A673 (cell line): ENCODE measurements around the gene TMA7B.

ENCODE experiments used
- EZH2 ChIP-seq: fragments of 200-600 bp; sonication (generic); IDR thresholded peaks from 2 replicates; pipeline ENCODE4 v1.6.1; 2017; ENCODE audit warnings: borderline replicate concordance, low read depth, mild to moderate bottlenecking, mixed read lengths, antibody characterized with exemption, low read length; ENCODE audit not compliant: poor library complexity, severe bottlenecking
- TF ChIP-seq, protein P1 (sequence below): fragments of 300-800, 200-600 bp; sonication (generic); conservative IDR thresholded peaks from 2 replicates; pipeline ENCODE4 v1.5.1; 2017; ENCODE audit warnings: low read depth, mild to moderate bottlenecking, antibody characterized with exemption, low read length, moderate library complexity, mixed read lengths

DNA sequence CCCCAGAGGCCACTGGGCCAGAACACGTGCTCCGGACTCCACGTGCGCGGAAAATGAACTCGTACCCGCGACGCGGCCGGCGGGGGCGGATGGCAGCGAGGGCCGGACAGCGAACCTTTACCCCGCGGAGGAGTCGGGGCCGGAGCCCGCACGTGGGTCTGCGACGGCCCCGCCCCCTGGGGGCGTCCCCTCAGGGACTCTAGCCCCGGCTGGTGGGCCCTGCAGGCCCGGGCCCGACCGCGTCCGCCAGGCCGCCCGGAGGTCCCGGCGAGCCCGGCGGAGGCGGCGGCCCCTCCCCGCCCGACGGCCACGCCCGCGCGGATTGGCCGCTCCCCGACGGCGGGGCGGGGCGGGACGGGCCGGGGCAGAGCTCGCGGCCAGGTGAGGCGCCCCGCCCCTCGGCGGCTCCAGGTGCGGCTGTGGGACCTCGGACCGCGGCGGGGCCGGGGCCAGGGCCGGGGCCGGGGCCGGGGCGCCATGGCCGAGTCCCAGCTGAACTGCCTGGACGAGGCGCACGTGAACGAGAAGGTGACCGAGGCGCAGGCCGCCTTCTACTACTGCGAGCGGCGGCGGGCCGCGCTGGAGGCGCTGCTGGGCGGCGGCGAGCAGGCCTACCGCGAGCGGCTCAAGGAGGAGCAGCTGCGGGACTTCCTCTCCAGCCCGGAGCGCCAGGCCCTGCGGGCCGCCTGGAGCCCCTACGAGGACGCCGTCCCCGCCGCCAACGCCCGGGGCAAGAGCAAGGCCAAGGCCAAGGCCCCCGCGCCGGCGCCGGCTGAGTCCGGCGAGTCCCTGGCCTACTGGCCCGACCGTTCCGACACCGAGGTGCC, 34.6 kb downstream of the TMA7B start, which contains the start of gene FAM83F:
- TF ChIP-seq, protein P1, sequence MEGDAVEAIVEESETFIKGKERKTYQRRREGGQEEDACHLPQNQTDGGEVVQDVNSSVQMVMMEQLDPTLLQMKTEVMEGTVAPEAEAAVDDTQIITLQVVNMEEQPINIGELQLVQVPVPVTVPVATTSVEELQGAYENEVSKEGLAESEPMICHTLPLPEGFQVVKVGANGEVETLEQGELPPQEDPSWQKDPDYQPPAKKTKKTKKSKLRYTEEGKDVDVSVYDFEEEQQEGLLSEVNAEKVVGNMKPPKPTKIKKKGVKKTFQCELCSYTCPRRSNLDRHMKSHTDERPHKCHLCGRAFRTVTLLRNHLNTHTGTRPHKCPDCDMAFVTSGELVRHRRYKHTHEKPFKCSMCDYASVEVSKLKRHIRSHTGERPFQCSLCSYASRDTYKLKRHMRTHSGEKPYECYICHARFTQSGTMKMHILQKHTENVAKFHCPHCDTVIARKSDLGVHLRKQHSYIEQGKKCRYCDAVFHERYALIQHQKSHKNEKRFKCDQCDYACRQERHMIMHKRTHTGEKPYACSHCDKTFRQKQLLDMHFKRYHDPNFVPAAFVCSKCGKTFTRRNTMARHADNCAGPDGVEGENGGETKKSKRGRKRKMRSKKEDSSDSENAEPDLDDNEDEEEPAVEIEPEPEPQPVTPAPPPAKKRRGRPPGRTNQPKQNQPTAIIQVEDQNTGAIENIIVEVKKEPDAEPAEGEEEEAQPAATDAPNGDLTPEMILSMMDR: no peak
- no peak for TF ChIP-seq EZH2
